Hepatocyte (in vitro differentiated cells): ENCODE data around the gene SNX21.

Experiments used
- EZH2 ChIP-seq: fragments of 200-600 bp; sonication (generic); IDR thresholded peaks from 2 replicates; pipeline ENCODE4 v1.6.1; 2016; ENCODE audit warnings: antibody characterized with exemption, mild to moderate bottlenecking, borderline replicate concordance
- TF ChIP-seq, protein P1 (sequence below): fragments of 200-600 bp; sonication (generic); IDR thresholded peaks from 2 replicates; pipeline ENCODE4 v1.5.1; 2016; ENCODE audit warnings: antibody characterized with exemption, mild to moderate bottlenecking; ENCODE audit not compliant: poor library complexity

DNA sequence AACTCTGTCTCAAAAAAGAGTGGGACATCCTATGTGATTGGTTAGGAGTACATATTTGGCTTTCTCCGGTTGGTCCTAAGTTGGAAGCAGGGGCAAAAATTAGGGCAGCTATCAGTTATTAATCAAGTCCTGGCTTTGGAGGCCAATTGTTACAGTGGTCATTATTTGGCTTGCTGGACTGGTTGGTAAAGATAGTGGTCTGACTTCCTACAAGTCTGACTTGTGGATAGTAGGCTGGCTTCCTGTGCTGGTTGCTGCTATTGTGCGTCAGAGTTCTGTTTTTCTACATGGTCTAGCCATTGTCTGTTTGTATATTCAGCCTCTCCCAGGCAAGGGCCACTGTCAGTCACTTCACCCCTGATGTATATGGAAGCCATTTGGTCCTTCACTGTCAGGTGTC lies 16.6 kb downstream of the SNX21 start:
- TF ChIP-seq, protein P1, sequence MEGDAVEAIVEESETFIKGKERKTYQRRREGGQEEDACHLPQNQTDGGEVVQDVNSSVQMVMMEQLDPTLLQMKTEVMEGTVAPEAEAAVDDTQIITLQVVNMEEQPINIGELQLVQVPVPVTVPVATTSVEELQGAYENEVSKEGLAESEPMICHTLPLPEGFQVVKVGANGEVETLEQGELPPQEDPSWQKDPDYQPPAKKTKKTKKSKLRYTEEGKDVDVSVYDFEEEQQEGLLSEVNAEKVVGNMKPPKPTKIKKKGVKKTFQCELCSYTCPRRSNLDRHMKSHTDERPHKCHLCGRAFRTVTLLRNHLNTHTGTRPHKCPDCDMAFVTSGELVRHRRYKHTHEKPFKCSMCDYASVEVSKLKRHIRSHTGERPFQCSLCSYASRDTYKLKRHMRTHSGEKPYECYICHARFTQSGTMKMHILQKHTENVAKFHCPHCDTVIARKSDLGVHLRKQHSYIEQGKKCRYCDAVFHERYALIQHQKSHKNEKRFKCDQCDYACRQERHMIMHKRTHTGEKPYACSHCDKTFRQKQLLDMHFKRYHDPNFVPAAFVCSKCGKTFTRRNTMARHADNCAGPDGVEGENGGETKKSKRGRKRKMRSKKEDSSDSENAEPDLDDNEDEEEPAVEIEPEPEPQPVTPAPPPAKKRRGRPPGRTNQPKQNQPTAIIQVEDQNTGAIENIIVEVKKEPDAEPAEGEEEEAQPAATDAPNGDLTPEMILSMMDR = no peak
- no peak for TF ChIP-seq EZH2
